GM12874 (cell line): ENCODE measurements around the gene NDUFV1.

Experiments
- CTCF ChIP-seq: IDR thresholded peaks from 2 replicates; pipeline ENCODE4 v1.5.1; 2011; ENCODE audit warnings: low read depth, mild to moderate bottlenecking, control low read depth, low read length, moderate library complexity; ENCODE audit not compliant: insufficient read depth

NDUFV1 gene

GRCh38 chr11:67657300-67657699 is 50.6 kb downstream of the NDUFV1 start:
- TF ChIP-seq CTCF, result no peak
